ENCODE measurements around the gene LUZP1. TPM values are rescaled to one million over a fixed set of nuclear protein-coding genes. Genes with fewer than 3 reads are reported as not detected.

LUZP1 gene
- total RNA-seq, 4 donors from 2014 or later = 28.3 to 46.4 (median 33.3) TPM

GRCh38 chr1:23111600-23112535 is 56.8 kb downstream of the LUZP1 start:
- WGBS, 2 donors (ENCODE audit: low coverage in 1 of 2) = 80 to 89% methylated on average over 6 of the region's 6 CpGs
- peaks cover 6 to 51% (median 18%) of the 10 kb centered on the region in 4 donors for H3K4me1 ChIP-seq
- in situ Hi-C loops (cut with MboI; ENCODE audit: low pct_ligation_motif_present in 1 of 4, low pct_unique_long_range_greater_than_20kb in 1 of 4, low sequenced_read_pairs in 3 of 4) (no loop called here), intact Hi-C loops (cut with DNase I; ENCODE audit: low total_unique reads) (no loop called here)
- no peak overlapping the region for H3K27ac ChIP-seq
- no peak overlapping the region for H3K4me3 ChIP-seq
- no peaks in the 10 kb centered on the region for H3K27me3 ChIP-seq
- no peak for DNase-seq
- TF ChIP-seq POLR2AphosphoS5 (IDR thresholded peaks at IDR 0.05) (no peak), CTCF (IDR thresholded peaks at IDR 0.05) (no peak), POLR2A (IDR thresholded peaks at IDR 0.05) (no peak), EP300 (IDR thresholded peaks at IDR 0.05; ENCODE audit: low read depth) (no peak)
- H3K36me3 ChIP-seq = peaks cover 0 to 14% (median 0%) of the 10 kb centered on the region in 4 donors
- H3K9me3 ChIP-seq = no peaks in the 10 kb centered on the region

- intact Hi-C loops (cut with DNase I; ENCODE audit: low total_unique reads) (no loop called here), in situ Hi-C loops (cut with MboI; ENCODE audit: low pct_ligation_motif_present in 1 of 4, low pct_unique_long_range_greater_than_20kb in 1 of 4, low sequenced_read_pairs in 3 of 4) (no loop called here)
- no peak overlapping the region for H3K4me3 ChIP-seq
- DNase-seq = no peak
- H3K4me1 ChIP-seq = peaks cover 6 to 41% (median 15%) of the 10 kb centered on the region in 4 donors
- no peaks in the 10 kb centered on the region for H3K27me3 ChIP-seq
- 96% methylated on average over 5 of the region's 5 CpGs for WGBS, 2 donors (ENCODE audit: low coverage in 1 of 2)
- peaks cover 0 to 14% (median 0%) of the 10 kb centered on the region in 4 donors for H3K36me3 ChIP-seq
- no peak for TF ChIP-seq EP300 (IDR thresholded peaks at IDR 0.05; ENCODE audit: low read depth)
- TF ChIP-seq POLR2A (IDR thresholded peaks at IDR 0.05) = no peak
- TF ChIP-seq POLR2AphosphoS5 (IDR thresholded peaks at IDR 0.05) = no peak
- TF ChIP-seq CTCF (IDR thresholded peaks at IDR 0.05) = no peak
- H3K9me3 ChIP-seq = no peaks in the 10 kb centered on the region
- H3K27ac ChIP-seq = no peak overlapping the region
These were observed 58.3 kb downstream of the LUZP1 start for GRCh38 chr1:23110391-23110790.

- intact Hi-C loops (cut with DNase I; ENCODE audit: low total_unique reads) (no loop called here), in situ Hi-C loops (cut with MboI; ENCODE audit: low pct_ligation_motif_present in 1 of 4, low pct_unique_long_range_greater_than_20kb in 1 of 4, low sequenced_read_pairs in 3 of 4) (no loop called here)
- Histone ChIP-seq H3K36me3 (peaks cover 0 to 14% (median 0%) of the 10 kb centered on the region in 4 donors), H3K27ac (no peak overlapping the region), H3K27me3 (no peaks in the 10 kb centered on the region), H3K4me1 (peaks cover 0 to 29% (median 4%) of the 10 kb centered on the region in 4 donors), H3K9me3 (no peaks in the 10 kb centered on the region), H3K4me3 (no peak overlapping the region)
- no peak for DNase-seq
- 87 to 90% methylated on average over 2 to 4 of the region's 4 CpGs for WGBS, 2 donors (ENCODE audit: low coverage in 1 of 2)
- no peak for TF ChIP-seq EP300 (IDR thresholded peaks at IDR 0.05; ENCODE audit: low read depth)
- no peak for TF ChIP-seq POLR2A (IDR thresholded peaks at IDR 0.05)
- no peak for TF ChIP-seq CTCF (IDR thresholded peaks at IDR 0.05)
- TF ChIP-seq POLR2AphosphoS5 (IDR thresholded peaks at IDR 0.05) = no peak
These were observed 59.6 kb downstream of the LUZP1 start for GRCh38 chr1:23108918-23109533.

Measured in transverse colon (tissue), 4 donors.